HG03196 (cell line): ENCODE data around the gene MMP24.

Experiments
- ATAC-seq: cut with Tn5 transposase; IDR thresholded peaks from one replicate; pipeline ENCODE4 v1.9.1; 2021; ENCODE audit not compliant: unreplicated experiment

The MMP24 gene

GRCh38 chr20:35277531-35278395 lies 51.3 kb downstream of the MMP24 start, which contains the start of gene MMP24OS:
Gene MMP24OS, minus strand, starts transcription at chr20:35278122. Its CDS starts 193 bp downstream, at chr20:35277929.
- ATAC-seq: peak; percentile 67

GRCh38 chr20:35279040-35279439 lies 52.5 kb downstream of the MMP24 start:
- ATAC-seq: no peak

GRCh38 chr20:35279533-35280174 lies 53.2 kb downstream of the MMP24 start:
- no peak for ATAC-seq

GRCh38 chr20:35280523-35280922 lies 54.0 kb downstream of the MMP24 start:
- ATAC-seq: no peak

GRCh38 chr20:35281506-35282101 lies 55.1 kb downstream of the MMP24 start:
- ATAC-seq: no peak

- ATAC-seq: no peak
Measured at GRCh38 chr20:35283441-35284266, 57.2 kb downstream of the MMP24 start.

- ATAC-seq: no peak
Measured at GRCh38 chr20:35284267-35284991, 57.9 kb downstream of the MMP24 start, which contains the start of gene EIF6. Gene EIF6, minus strand, starts transcription at chr20:35284772. Its CDS starts 285 bp downstream, at chr20:35284487.

- ATAC-seq: no peak
Measured at GRCh38 chr20:35284992-35285805, 58.7 kb downstream of the MMP24 start.

- ATAC-seq: no peak
Measured at GRCh38 chr20:35285806-35286076, 59.3 kb downstream of the MMP24 start.

- no peak for ATAC-seq
Measured at GRCh38 chr20:35286077-35286898, 59.8 kb downstream of the MMP24 start.

- ATAC-seq: no peak
Measured at GRCh38 chr20:35286899-35287508, 60.5 kb downstream of the MMP24 start.

- ATAC-seq: no peak
Measured at GRCh38 chr20:35287509-35288324, 61.2 kb downstream of the MMP24 start.

GRCh38 chr20:35288325-35289060 lies 62.0 kb downstream of the MMP24 start:
- ATAC-seq: no peak

- no peak for ATAC-seq
Measured at GRCh38 chr20:35290186-35290886, 63.8 kb downstream of the MMP24 start.

- ATAC-seq: no peak
Measured at GRCh38 chr20:35290887-35291417, 64.5 kb downstream of the MMP24 start.
